Superior temporal gyrus (tissue), 1 donor: Measurements from ENCODE around the gene TMEM184B.

Source experiments
- DNase-seq: peaks from one replicate; pipeline ENCODE4 v3.0.0-alpha.2; 2016; ENCODE audit errors: extremely low spot score

The TMEM184B gene

GRCh38 chr22:38276166-38276565, 3.4 kb upstream of the TMEM184B start:
- DNase-seq, result no peak

DNA sequence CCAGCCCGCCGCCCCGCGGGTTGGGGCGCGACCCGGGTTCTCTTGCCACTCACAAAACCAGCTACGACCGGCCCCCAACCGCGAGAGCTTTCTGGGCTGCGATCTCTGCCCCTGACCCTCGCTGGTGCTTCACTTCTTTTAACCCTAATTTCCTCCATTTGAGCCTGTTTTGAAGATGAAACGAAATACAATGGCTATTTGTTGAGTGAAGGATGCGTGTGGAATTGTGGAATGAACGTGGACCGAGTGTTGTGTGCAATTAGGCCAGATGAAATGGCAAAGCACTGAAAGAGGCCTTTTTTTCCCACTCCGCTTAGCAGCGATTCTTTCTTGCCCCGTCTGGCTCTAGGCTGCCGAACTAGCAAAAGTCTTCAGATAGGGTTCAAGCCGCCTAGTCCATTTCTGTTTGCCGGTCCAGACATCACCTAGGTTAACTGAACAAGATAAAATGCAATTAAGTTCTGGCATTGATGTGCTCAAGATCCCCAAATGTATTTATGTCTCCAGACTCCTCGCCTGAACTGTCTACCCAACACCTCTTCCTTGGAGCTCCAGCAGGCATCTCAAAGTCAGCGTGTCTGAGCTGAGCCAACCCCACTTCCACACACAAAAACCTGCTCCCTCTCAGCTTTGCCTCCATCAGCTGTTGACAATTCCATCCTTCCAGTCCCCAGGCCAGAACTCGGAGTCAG, 471 bp upstream of the TMEM184B start:
- peak; percentile 87 for DNase-seq

DNA sequence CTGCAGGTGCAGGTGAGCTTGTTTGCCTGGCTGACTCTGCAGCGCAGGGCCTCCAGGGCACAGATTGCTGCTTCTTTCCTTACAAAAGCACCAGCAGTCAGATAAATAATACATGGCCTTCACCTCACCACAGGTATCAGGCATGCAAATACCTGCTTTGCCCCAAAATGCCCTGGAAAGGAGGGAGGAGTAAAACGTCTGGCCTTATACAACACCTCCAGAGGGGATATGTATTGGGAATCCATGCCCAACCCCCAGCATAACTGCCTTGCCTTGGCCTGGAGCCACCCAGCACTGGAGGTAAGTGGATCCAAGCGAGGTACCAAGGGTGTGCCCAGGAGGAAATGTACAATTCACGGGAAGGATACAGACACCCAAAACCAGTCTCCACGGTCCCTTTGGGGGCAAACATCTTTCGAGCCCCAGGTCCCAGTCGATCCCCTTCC, 860 bp downstream of the TMEM184B start:
- DNase-seq, result no peak

- no peak for DNase-seq
Observed at GRCh38 chr22:38271101-38271500, 1.7 kb downstream of the TMEM184B start.

DNA sequence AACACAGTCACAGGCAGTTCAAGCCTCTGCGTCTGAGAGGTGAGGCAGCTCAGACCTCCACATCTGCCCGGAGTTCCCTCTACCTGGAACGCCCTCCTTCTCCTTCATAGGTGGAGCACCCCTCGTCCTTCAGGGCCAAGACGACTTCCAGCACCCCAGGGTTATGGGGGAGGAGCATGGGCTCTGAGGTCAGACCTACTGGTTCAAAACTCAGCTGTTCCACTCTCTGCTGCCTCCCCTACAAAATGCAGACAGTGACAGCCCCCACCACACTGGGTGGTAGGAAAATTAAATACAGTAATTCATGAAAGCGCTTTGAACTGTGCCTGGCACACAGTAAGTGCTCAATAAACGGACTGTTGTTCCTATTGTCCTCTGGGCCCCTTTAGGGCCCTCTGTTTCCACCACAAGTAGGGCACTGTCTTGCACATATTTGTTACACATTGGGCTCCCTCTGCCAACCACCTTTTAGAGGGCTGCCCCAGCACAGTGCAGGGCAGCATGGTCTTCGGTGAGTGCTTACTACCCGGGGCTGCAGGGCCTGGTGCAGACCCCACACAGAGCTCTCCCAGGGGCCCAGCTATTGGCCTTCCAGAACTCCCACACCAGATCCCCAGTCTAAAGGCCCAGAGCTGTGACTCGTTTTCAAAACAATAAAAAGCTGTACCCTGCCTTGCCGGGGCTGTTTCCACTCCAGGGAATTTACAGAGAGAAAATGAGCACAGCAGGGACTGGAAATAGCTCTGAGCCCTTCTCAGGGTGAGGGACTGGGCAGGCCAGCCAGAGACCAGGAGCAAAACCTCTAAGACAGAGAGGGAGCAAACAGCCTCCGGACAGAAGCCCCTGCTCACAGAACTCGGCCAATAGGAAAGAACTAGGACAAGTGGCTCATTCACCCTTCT, 2.5 kb downstream of the TMEM184B start:
- peak; percentile 68 for DNase-seq

- DNase-seq, result no peak
Observed at GRCh38 chr22:38269466-38269865, 3.3 kb downstream of the TMEM184B start.

DNA sequence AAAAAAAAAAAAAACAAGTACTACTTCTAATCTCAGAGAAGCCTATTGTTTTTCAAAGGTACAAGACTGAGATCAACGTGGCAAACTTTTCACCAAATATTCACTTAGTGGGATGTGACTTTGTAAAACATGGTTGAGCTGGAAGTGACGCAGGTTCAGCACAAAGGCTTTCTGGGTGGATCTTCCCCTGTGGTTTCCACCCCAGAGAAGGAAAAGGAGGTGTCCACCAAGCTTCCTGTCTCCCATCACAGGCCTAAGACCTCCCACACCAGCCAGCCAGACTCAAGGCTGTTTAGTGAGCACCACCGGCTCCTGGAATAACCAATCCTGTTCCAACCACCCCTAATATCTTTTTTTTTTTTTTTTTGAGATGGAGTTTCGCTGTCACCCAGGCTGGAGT, 5.7 kb downstream of the TMEM184B start:
- DNase-seq, result no peak

GRCh38 chr22:38266120-38266519, 6.7 kb downstream of the TMEM184B start:
- no peak for DNase-seq

GRCh38 chr22:38264322-38264843, 8.4 kb downstream of the TMEM184B start:
- no peak for DNase-seq

- peak; percentile 82 for DNase-seq
Observed at GRCh38 chr22:38262051-38262795, 10.6 kb downstream of the TMEM184B start.

DNA sequence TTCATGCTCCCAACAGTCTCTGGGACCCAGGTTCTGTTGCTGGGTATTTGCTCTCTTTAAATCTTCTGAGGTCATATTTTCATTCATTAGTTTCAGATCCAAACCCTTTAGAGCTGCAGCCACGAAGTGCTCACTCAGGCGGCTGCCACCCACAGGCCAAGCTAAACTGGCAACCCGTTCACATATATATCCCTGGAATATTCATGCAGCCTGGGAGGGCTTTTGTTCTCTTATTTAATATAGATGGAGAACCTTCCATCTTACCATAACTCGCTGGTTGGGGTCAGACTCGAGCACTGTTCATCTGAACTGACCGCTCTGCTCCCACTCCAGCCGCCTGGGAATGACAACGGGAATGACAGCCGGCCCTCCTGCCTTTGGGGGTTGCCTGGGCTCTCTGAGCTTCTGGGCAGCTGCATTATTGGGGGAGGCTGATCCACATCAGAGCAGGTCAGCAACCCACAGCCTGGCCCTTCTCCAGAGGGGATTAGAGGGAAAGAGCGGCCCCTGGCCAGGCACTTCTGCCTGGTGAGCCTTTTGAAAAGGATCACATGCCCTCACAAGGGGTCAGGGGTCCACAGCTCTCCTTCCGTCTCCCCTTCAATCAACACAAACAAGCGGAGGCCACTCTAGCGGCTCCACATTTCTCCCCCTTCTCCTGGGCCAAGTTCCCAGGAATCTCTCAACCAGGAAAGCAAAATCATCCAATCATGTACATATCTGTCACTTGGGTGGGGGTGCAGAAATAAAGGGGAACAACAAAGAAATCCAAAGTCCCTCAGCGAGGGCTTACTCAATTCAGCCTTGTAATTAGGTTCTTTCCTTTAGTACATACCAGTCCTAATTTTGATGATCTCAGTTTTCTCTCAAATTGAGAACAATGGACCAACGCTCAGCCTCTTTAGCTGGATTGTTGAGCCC, 11.8 kb downstream of the TMEM184B start:
- DNase-seq, result peak; percentile 76

GRCh38 chr22:38259370-38259769, 13.4 kb downstream of the TMEM184B start:
- no peak for DNase-seq

DNA sequence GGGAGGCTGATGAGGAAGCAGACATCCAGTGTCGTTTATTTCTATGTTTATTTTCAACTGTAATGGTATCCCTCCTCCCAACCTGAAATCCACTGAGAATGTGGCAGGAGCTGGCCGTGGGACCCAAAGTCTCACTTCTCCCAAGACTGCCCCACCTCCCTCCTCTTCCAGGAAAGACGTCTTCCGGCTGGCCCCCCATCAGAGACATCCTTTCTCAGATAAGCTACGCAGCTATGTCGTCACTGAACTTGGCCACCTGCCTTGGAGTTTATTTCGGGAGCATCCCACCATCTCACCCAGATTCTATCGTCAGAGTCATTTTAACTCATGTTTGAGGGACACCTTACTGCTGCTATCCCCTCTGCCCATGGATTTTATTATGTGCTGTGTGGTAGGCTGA, 13.9 kb downstream of the TMEM184B start:
- DNase-seq, result no peak

DNA sequence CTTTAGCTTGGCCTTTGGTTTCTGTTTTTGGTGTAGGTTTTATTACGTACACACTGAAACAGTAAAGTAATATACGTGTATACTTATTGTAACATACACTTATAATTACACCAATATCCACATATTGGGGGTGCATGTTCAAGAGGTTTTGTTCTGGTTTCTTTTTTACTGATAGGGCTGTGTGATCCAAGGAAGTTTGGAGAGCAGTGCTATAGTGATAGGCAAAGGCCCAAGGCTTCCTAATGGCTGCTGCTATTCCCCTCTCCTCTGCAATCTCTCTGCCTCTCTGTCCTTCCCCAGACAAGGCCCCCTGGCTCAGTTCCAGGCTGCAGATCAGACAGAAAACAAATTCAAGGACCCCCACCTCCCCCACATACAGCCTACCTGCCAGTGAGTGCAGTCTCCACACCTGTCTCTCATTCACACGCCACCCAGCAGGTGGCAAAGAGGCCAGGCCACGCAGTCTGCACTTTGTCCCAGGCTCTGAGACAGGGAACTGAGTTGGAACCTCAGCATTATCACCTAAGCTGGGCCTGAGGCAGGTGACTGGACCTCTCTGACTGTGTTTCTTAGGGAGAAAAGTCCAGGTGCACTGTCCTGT, 15.1 kb downstream of the TMEM184B start:
- peak; percentile 45 for DNase-seq

- DNase-seq, result peak; percentile 69
Observed at GRCh38 chr22:38257181-38257580, 15.6 kb downstream of the TMEM184B start.

- DNase-seq, result no peak
Observed at GRCh38 chr22:38255697-38256096, 17.1 kb downstream of the TMEM184B start.

DNA sequence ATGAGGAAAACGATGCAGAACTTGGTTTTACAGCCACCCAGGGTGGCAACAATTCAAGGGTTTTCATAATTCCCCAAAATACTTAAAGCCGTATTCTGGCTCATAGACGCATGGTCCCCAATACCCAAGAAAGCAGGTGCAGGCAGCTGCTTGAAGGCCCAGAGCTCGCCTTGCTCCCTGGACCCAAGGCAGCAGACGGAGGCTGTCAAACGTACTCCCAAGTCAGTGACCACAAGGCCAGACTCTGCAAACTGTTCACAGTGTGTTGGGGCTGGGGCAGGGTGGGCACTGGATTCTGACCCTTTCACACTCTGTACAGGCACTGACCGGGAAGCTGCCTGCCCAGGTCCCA, 21.5 kb downstream of the TMEM184B start:
- DNase-seq, result no peak

DNA sequence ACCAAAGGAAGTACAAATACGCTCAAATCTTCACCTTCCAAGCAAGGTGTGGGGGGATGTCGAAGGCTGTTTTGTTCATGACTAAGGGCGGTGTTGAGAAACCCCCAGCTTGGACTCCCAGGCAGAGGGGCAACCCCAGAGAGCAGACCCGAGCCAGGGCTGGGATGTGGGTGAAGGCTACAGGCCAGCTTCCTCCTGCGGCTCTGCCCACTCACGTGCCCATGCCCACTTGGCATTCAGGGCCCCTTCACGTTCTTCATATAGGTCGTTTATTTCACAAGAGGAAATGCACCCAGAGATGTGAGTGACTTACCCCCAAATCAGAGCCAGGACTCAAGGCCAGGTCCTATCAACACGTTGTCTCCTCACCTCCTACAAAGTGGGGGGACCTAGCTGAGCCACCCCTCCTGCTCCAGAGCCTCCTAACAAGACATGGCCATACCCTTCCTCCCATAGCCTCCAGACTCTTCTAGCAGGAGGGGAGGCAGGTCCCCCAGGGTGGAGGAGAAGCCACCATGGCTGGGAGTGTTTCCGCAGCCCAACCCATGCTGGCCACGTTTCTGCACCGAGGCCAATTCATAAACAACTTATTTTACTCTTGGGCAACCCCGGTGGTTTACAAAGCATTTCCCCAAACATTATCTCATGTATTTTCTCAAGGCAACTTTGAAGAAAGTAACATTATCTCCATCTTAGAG, 22.0 kb downstream of the TMEM184B start:
- DNase-seq, result no peak

DNA sequence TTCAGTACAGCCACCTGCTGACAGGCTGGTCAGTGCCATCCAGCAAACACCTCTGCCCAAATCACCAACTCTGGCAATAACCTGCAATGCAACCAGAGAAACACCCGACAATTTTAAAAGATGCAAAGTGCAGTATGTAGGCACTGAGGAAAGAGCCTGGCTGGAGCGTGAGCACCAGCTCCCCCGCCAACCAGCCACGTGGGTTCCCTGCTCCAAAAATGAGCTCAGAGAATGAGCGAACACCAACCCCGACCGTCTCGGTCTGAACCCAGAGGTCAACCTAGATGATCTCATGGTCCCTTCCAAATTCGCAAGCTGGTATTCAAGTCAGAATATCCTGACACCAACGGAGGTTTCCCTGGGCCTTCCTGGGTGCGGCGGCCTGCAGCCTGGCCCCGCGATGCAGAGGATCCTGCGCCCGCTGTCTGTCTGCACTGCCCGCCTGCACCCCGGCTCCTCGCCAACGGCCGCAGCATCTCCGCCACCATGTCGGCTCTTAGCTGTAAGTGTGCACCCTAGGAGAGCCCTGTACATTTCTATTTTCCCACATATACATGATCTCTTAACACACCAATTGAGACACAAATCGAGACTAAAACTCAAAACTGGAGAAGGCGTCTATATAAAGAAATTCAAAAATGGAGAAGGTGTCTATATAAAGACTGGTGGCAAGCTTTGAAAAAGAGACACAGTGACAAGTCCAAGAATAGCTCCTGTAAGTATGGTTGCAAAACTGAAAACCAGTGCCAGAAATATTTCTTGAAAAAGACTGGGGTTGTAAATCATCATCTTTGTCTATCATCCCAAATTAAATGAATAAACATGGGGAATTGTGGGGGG, 22.8 kb downstream of the TMEM184B start:
- DNase-seq, result peak; percentile 52
